Measurements from ENCODE around the gene PRSS8.
"Not testable (repeated sequence)": the region's sequence is repeated elsewhere in the genome, so short reads cannot be mapped to it uniquely, and the experiment has no call there.

The PRSS8 gene

DNA sequence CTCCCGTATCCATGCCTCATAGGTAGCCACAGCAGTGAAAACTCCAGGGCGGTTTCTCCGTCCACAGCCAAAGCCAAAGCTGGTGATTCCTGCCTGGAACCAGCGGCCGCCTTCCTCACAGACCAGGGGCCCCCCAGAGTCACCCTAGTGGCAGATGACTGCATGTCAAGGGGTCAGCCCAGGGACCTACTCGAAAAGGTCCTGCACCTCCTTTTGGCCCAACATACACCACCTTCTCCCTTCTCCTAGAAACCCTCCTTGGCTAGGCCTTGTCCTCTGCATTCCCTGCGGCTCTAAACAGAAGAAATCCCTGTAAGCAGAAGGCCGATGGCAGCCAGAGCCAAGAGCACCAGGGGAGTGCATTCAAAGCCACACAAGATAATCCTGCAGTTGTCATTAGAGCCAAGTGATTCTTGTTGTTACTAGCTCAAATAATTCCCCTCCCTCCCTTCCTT, 8.2 kb upstream of the PRSS8 start:
- DNase-seq, result no peak

DNA sequence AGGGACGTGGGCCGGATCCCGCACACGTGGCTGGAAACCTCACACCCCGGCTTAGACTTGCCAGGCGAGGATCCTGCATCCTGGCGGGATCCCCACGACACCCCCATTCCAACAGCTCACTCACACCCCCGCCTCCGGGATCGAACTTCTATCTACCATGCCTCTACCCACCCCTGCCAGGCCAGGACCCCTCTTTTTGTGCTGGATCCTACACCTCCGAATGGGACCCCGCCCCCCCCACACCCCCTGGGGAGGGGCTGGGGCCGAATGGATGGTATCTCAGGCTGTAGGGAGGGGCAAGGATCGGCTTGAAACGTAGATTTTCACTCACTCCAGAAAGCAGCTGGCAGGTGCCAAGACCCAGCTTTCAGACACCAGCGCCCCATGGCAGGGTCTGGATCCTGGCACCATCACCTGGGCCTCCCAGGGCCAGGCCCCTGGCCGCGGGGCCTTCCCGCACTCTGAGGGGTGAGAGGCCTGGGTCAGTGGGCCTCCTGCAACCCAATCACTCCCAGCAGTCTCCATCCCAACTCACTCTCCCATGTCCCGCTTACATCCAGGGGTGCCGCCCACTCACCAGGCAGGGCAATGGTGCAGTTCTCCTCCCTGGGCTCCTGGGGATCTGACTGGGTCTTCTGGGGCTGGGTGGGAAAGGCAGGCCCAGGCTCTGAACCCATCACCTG, 7.6 kb upstream of the PRSS8 start:
- no peak for DNase-seq

DNA sequence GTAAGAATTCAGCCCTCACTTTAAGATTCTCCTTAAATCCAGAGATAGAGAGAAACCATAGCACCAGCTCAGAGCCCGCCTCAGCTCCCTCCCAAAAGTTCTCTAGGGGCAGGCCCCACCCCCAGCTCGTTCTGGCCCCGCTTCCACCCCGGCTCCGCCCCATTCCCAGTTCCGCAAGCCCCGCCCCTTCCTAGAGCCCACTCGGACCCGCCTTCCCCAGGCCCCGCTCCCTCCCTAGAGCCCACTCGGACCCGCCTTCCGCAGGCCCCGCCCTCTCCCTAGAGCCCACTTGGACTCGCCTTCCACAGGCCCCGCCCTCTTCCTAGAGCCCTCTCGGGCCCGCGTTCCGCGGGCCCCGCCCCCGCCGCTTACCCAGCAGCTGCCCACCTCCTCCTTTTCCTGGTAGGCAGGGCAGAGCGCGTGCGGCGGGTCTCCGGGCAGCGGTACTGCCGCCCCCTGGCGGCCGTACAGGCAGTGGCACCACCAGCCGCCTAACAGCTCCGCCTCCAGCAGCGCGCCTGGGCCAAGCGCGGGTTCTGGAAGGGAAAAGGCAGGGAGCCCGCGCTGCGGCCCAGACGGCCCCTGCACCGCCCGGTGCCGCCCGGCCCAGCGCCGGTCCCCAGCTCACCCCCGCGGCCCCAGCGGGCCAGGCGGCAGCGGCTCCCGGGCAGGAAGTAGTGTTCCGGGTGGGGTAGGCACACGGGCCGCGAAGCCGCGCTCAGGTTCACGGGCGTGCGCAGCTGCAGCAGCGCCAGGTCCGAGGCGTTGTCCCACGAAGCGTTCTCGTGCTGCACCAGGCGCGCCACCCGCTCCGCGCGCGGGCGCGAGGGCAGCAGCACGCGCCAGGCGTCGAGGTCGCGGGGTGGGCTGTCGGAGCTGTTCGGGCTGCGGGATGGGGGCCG, 6.8 kb upstream of the PRSS8 start:
- DNase-seq, result peak; percentile 99 to 100

DNA sequence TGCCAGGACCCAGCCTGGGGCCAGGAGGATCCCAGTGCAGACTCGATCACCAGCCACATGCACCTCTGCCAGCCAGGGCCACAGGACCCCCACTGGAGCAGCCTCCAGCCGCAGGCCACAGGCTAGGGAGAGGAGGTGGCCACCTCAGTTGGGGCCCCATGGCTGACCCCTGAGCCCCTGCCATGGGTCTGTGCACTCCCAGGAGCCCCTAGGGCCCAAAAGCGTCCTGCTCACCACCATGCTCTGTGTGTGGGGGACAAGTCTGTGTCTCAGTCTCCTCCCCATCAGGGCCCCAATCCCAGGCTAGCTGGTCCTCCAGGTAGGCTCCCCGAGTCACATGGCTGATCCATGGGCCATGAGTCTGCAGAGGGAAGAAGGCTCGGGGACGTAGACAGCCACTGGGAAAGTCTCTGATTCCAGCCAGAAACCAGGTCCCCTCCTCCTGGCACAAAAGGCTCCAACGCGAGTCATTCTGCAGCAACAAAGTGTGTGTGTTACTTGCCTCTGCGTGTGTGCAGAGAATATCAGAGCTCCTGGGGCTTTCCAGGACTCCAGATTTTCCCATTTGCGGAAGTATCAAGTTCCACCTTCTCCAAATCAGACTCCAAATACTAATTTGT, 6.1 kb upstream of the PRSS8 start:
- DNase-seq, result peak in 1 of 2 experiments; percentile 32

DNA sequence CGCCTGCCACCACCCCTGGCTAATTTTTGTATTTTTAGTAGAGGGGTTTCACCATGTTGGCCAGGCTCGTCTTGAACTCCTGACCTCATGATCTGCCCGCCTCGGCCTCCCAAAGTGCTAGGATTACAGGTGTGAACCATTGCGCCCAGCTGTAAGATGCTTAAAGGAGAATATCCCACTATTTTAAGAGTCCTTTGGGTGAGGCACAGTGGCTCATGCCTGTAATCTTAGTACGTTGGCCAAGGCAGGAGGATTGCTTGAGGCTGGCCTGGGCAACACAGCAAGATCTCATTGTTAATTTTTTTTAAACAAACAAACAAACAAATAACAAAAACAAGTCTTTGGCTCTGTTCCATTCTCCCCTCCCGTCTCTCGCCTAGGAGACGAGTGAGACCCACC, 5.5 kb upstream of the PRSS8 start:
- DNase-seq, result not testable (repeated sequence)

DNA sequence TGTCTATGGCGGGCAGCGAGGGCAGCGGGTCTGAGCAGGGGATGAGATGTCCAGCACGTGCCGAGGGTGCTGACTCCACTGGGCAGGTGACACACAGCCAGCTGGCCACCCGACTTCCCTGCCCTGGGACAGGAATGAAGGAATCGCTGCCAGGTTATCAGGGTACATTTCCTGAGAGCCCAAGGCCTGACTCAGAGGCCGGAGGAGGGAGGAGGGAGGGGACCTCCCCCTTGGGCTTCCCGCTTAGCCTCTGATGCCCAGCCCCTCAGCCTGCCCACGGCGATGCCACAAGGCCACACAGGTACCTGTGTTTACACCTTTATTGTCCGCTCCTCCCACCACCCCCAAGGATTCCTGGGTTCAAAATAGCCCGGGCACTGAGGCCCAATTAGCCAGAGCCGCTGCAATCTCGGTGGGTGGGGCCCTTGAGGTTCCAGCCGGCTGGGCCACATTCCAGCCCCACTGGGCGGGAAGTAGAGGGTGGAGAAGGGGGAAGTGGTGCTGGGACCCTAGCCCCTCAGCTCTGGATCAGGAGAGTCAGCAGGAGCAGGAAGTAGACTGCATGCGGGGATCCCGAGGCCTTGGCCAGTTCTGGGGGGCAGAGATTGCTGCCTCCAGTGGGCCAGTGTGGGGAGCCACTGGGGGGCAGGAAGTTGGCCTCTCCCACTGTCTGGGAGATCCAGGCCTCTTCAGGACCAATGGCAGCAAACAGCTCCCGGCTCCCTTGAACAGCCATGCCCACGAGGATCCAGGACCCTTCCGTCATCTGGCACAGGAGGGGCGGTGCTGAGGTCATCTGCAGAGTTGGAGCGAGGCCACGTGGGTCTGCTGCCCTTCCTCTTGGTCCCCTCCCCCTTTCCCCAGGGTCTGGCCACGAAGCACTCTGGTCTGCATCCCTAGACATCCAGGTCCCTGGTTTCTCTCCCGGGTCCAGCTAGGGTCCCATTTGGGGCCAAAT, 3.4 kb upstream of the PRSS8 start:
- DNase-seq, result no peak

DNA sequence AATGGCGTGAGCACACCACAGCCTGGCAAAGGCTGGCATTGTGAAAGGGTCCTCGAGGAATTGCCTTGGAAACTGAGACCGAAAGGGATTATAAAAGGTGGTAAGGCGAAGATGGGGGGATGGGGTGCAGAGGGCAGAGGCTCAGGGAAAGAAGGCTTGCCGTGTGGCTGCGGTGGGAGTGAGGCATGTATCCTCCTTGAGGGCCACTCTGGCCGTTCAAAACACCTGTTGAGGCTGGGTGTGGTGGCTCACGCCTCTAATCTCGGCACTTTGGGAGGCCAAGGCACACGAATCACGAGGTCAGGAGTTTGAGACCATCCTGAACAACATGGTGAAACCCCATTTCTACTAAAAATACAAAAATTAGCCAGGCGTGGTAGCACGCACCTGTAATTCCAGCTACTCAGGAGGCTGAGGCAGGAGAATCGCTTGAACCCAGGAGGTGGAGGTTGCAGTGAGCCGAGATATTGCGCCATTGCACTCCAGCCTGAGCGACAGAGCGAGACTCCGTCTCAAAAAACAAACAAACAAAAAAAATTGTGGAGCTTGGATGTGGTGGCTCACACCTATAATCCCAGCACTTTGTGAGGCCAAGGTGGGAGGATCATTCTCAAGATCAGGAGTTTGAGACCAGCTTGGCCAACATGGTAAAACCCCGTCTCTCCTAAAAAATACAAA, 1.4 kb upstream of the PRSS8 start:
- not testable (repeated sequence) for DNase-seq

DNA sequence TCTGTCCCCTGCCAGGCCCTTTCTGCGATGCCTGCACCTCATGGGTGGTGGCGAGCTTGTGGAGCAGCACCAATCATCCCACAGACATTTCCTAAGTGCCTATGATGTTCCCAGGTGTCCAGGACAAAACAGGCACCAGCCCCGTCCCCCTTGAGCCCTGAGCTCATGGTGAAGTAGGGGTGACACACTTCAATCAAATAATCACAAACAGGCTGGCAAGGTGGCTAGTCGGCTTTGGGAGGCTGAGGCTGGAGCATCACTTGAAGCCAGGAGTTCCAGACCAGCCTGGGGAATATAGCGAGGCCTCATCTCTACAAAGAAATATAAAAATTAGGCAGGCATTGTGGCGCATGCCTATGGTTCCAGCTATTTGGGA, 748 bp upstream of the PRSS8 start:
- no peak for DNase-seq

DNA sequence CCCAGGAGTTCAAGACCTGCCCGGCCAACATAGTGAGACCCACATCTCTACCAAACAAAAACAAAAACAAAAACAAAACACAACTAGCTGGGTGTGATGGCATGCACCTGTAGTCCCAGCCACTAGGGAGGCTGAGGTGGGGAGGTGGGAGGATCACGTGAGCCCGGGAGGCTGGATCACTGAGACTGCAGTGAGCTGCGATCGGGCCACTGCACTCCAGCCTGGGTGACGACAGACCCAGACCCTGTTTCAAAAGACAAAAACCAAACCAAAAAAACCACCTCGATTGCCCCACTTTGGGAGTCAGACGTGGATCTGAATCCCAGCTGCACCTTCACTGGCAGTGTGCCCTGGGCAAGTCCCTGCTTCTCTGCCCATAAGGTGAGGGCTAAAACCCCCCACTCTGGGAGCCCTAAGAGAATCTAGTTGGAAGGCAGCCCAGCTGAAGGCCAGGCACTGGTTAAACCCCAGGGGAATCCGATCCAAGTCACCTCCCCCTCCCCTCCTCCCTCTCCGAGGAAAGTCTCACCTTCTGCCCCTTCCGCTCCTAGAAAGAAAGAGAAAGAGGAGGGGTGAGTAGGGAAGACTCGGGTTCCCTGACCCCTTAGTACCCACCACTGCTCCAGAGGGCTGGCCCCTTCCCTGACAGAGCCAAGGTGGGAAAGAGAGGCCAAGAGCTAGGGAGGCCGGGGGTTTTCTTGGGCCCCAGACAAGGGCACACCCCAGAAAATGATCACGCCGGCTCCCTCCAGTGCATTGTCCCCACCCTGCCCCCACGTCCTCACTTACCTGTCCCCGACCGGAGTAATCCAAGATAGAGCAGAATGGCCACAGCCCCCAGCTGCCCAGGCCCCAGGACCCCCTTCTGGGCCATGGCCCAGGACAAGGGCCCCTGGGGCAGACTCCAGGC, 647 bp downstream of the PRSS8 start:
- no peak for DNase-seq

DNA sequence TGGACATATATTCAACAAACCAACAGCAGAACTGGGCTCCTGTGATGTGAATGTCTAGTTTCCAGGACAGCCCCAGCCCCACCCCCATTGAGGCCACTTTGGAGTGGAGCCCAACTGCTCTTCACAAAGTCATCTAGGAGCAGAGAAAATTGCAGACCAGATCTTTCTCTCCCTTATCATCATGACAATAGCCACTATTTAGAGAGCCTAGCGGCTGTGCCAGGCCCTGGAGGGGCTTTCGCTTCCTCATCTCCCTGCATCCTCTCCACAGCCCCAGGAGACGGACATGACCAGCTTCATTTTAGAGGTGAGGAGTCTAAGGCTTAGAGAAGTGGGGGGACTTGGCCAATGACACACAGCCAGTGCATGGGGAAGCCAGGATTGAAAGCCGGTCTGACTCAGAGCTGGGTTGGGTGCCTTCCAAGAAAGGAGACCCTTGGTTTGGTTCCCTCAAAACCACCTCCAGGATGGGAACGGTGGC, 1.4 kb downstream of the PRSS8 start:
- DNase-seq, result no peak

DNA sequence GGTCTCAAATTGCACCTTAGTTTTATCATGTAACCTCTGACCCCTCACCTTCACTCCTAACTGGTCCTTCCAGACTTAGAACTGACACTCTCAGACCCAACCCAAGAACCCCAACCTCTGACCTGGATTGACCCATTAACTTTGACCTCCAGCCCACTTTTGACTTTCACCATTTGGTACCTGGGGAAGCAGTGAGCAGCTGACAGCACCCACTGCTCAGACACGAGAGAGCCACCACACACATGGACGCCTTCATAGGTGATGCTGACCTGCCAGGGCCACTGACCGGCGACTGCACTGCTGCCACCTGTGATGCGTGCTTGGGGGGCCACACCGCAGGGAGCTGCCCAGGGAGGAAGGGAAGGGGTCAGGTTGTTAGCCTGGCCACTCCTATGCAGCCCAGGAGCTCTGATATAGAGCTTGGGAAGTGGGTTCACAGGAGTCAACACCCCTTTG, 2.5 kb downstream of the PRSS8 start:
- no peak for DNase-seq

DNA sequence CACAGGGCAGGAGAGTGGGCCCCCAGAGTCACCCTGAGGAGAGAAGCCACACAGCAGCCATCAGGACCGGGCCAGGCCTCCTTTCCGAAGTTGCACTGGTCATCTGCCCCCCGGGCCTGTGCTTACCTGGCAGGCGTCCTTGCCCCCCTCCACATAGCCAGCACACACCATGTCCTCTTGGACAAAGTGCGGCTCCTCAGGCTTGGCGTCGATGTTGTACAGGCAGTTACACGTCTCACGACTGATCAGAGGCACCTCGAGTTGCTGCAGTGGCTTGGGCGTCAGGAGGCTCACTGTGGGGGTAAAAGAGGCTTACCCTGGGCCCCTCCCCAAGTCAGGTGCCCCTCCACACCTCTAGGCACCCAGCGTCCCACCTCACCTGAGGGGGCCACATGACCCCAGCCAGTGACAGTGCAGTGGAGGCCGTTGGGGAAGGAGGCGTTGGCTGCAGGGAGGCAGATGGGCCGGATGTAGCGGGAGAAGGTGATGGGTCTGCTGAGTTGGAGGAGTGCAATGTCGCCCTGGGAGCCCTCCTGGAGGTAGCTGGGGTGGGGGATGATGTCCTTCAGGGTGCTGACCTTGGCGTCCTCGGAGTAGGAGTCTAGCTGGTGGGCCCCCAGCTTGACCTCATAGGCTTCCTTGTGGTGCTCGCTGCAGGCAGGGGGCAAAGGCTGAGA, 3.1 kb downstream of the PRSS8 start:
- no peak for DNase-seq

DNA sequence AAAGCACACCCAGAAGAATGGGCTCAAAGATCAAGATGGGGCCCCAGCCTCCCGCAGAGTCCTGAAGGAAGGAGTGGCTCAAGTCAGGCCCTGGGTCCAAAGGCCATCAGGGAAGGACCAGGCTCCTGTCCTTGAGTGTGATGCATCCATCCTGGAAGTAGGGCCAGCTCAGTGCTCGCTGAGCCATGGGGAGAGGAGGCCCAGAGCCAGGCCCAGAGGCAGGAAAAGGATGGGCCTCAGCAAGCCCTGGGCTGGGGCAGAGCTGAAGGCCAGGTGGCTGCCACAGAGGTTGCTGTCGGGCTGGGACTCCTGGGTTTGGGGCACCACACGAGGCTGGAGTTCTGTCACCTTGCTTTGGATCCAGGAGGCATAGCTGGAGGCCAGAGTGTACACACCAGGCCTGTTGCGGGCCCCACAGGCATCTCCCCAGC, 3.7 kb downstream of the PRSS8 start:
- DNase-seq, result no peak

DNA sequence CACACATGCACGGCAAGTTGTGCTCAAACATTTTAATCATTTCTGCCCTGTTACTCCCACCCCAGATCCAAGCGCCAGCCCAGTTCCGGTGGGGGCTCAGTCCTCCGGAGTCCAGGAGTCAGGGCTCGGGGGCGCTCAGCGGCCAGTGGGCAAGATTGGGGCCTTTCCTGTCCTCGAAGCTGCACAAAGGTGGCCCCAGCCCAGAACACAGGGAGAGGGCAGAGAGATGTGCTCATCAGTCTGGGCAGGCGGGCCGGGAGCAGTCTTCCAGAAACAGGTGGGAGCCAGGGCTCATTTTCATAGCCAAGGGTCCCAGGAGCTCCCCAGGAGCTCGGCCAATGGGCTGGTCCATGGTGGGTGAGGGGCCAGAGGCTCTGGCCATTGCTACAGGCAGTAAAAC, 4.1 kb downstream of the PRSS8 start:
- no peak for DNase-seq

DNA sequence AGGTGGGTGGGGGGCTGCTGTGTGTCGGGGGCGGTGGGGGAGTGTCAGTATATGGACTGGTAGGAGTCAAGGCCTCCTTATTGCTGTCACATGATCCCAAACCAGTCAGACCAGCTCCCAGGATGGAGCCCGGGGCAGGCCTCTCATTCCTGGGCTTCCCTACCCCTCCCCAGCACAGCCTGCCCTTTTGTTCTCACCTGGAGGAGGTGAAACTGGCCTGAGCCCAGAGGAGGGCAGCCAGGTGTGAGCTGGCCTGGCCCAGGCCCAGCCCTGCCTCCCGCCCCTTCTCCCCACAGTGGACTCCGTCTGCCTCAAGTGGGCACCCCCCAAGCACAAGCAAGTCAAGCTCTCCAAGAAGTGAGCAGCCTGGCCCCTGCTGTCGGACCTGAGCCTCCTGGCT, 4.6 kb downstream of the PRSS8 start:
- no peak for DNase-seq

DNA sequence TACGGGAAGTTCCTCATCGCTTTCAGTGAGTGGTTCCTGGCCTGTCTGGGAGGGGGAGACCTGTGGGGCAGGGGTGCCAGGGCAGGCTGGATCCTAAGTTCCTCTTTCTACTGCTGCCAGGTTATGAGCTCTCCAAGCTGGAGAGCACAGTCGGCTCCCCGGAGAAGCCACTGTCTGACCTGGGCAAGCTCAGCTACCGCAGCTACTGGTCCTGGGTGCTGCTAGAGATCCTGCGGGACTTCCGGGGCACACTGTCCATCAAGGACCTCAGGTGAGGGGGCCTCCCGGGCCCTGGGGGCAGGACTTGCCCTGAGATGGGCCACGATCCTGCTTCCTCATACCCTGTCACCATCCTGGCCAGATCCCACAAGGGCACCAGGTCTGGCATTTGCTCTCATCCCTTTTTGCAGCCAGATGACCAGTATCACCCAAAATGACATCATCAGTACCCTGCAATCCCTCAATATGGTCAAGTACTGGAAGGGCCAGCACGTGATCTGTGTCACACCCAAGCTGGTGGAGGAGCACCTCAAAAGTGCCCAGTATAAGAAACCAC, 5.1 kb downstream of the PRSS8 start:
- DNase-seq, result no peak

DNA sequence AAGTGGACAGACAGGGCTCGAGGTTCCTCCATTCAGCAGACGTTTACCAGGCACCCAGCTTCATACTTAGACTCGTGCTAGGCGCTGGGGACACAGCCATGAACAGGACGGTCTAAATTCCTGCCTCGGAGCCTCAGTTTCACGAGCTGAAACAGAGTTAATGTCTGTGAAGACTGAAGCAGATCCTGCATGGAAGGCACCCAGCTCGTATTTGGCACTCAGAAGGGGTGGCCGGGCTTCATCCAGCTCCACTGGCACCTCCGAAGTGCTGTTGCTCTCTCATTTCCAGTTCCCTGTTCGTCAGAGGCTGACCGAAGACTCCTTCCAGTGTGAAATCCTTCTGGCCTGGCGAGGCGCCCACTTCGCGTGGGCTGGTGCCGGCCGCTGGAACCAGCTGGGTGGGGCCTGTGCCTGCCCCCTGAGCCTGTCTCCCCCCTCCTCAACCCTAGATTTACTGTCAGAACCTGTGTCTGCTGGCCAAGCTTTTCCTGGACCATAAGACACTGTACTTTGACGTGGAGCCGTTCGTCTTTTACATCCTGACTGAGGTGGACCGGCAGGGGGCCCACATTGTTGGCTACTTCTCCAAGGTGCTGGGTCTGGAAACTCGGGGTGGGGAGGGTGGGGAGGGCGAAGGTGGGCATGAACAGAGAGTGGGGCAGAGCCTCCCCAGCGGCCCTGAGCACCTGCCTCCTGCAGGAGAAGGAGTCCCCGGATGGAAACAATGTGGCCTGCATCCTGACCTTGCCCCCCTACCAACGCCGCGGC, 5.8 kb downstream of the PRSS8 start:
- no peak for DNase-seq

DNA sequence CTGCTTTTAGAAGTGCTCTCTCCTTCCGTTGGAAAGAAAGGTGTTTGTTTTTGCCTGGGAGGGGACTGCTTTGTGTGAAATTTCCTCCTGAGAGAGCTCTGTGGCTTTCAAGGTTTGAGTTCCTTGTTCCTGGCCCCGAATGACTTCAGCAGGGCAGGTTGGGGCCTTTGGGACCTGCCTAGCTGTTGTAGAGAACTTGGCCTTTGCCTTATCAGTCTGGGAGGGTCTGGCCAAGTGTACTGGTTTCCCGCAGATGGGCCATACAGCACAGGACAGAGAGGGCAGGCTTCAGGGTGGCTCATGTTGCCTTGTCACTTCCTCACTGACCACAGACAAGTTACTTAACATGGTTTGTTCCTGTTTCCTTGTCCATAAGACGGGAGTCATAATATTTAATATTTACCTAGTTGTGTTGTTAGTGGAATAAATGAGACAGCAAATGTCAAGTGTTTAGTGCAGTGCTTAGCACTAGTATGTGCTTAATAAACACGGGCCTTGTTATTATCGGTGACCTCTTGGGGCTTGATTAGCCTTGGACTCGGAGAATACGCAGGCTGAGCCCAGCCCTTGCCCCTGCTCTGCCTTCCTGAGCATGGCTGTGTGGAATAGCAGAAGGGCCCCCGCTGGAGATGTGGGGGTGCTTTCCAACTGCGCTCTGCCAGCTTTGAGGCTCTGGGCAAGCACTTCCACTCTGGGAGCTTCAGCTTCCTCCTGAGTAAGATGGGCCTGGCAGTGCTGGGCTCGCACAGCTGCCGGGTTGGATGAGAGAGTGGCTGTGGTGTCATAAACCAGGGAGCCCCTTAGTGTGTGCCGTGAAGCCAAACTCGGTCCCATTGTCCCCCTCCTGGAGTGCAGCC, 6.6 kb downstream of the PRSS8 start:
- DNase-seq, result no peak
